ENCODE results near the gene PRKCA.

DNA sequence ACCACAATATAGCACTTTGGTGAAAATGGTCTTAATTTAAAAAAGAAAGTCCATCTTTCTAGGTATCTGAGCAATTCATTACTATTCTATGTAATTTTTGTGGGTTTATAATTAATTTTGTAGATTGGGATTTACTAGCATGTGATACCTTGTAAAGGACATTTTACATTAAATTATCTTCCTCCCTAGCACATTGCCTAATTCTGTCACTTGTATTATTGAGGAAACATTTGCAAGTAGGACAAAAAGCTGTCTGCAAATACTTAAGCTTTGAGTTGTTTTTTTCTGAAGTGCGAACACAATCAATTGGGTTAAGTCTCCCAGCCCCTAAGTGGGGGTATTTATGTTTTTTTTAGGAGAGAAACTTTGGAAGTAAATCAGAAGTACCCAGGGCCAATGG, 167.0 kb downstream of the PRKCA start:
- TF ChIP-seq CTCF (IDR thresholded peaks at IDR 0.05) (no peak), POLR2A (IDR thresholded peaks at IDR 0.05) (no peak), POLR2AphosphoS5 (IDR thresholded peaks at IDR 0.05) (no peak), EP300 (IDR thresholded peaks at IDR 0.05) (no peak)

All from gastroesophageal sphincter (tissue), 3 donors.